Activated CD4-positive, alpha-beta T cell treated with anti-CD3 and anti-CD28 coated beads for 1 hour (primary cell): ENCODE data around the gene EI24.
"Not testable (repeated sequence)": the region's sequence is repeated elsewhere in the genome, so short reads cannot be mapped to it uniquely, and the experiment has no call there.

Source experiments
- DNase-seq: peaks from one replicate; pipeline ENCODE4 v3.0.0-alpha.2; 2020

Gene EI24

GRCh38 chr11:125568970-125569914 lies at the start of gene EI24:
Gene EI24, plus strand, starts transcription at chr11:125569477. Its CDS starts 3,051 bp downstream, at chr11:125572528.
- DNase-seq: peak; percentile 80

GRCh38 chr11:125519860-125520834 lies 49.1 kb upstream of the EI24 start:
- no peak for DNase-seq

GRCh38 chr11:125525303-125525702 lies 44.0 kb upstream of the EI24 start:
- no peak for DNase-seq

GRCh38 chr11:125532668-125533067 lies 36.6 kb upstream of the EI24 start:
- no peak for DNase-seq

GRCh38 chr11:125535585-125535984 lies 33.7 kb upstream of the EI24 start:
- no peak for DNase-seq

- DNase-seq: not testable (repeated sequence)
Observed at GRCh38 chr11:125536834-125537233, 32.4 kb upstream of the EI24 start.

- no peak for DNase-seq
Observed at GRCh38 chr11:125542709-125543108, 26.6 kb upstream of the EI24 start.

GRCh38 chr11:125550780-125551179 lies 18.5 kb upstream of the EI24 start:
- no peak for DNase-seq

GRCh38 chr11:125551835-125552342 lies 17.4 kb upstream of the EI24 start:
- no peak for DNase-seq

- DNase-seq: no peak
Observed at GRCh38 chr11:125552927-125553326, 16.4 kb upstream of the EI24 start.

- no peak for DNase-seq
Observed at GRCh38 chr11:125553357-125553756, 15.9 kb upstream of the EI24 start.

GRCh38 chr11:125554038-125554437 lies 15.2 kb upstream of the EI24 start:
- no peak for DNase-seq

GRCh38 chr11:125559888-125560287 lies 9.4 kb upstream of the EI24 start:
- DNase-seq: no peak

GRCh38 chr11:125561924-125562323 lies 7.4 kb upstream of the EI24 start:
- DNase-seq: no peak

GRCh38 chr11:125562430-125562829 lies 6.8 kb upstream of the EI24 start:
- no peak for DNase-seq

GRCh38 chr11:125564357-125564756 lies 4.9 kb upstream of the EI24 start:
- no peak for DNase-seq

- no peak for DNase-seq
Observed at GRCh38 chr11:125566235-125566634, 3.0 kb upstream of the EI24 start.

GRCh38 chr11:125569915-125570621 lies 791 bp downstream of the EI24 start:
- DNase-seq: no peak

- DNase-seq: no peak
Observed at GRCh38 chr11:125570952-125571351, 1.7 kb downstream of the EI24 start.

GRCh38 chr11:125572916-125573315 lies 3.6 kb downstream of the EI24 start:
- no peak for DNase-seq

- not testable (repeated sequence) for DNase-seq
Observed at GRCh38 chr11:125577181-125577580, 7.9 kb downstream of the EI24 start.

- no peak for DNase-seq
Observed at GRCh38 chr11:125578783-125579182, 9.5 kb downstream of the EI24 start.

GRCh38 chr11:125579811-125580210 lies 10.5 kb downstream of the EI24 start:
- DNase-seq: no peak
